IPS DF 4.7 (cell line): ENCODE data around the gene SETBP1.

Experiments used
- DNase-seq: peaks from one replicate; pipeline ENCODE4 v3.0.0-alpha.2; 2013; ENCODE audit warnings: low spot score; ENCODE audit errors: extremely low read depth

The SETBP1 gene

DNA sequence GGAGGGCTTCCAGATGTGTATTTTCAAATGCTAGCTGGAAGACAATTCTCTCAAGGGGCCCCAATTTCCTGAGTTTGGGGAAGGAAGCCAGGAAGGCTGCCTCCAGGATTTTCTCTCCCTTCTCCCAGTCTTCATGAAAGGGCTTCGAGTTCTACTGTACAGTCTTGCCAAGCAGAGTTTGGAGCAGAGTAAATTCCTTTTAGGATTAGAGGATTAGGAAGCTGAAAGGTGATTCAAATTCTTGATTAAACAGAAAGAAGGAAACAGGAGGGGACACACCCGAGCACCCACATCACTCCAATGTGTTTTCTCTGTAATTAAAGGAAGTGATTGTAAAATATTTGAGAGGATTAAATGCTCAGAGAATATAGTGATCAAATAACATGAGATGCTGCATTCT is 217.8 kb downstream of the SETBP1 start:
- no peak for DNase-seq

DNA sequence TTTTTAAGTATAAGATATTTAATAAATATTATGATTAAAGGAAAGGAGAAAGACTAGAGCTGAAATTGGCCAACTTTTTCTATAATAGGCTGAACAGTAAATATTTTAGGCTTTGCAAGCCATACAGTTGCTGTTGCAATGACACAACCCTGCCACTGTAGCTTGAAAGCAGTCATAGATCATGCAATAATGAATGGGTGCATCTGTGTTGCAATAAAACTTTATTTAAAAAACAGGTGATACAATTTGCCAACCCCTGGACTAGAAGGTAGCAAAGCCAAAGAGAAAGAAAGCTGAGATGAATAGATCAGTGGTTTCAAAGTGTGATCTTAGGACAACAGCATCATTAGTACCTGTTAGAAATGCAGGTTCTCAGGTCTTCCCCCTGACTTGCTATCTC is 219.1 kb downstream of the SETBP1 start:
- no peak for DNase-seq

DNA sequence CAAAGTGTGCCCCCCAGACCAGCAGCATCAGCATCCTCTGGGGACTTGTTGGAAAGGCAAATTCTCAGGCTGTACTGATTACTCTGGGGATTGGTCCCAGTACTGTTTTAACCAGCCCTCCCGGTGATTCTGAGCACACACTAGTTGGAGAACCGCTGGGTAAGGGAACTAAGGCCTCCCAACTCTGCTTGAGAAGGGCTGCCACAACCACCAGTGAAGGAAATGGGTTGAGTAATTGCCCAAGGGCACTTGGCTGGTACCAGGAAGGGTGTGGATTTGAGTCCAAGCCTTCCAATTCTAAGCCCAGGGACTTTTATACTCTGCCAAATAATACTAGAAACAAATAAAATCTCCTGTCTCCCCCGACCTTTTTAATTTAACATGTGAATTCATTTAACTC is 219.9 kb downstream of the SETBP1 start:
- DNase-seq = no peak

GRCh38 chr18:44901283-44901682 is 220.6 kb downstream of the SETBP1 start:
- no peak for DNase-seq

DNA sequence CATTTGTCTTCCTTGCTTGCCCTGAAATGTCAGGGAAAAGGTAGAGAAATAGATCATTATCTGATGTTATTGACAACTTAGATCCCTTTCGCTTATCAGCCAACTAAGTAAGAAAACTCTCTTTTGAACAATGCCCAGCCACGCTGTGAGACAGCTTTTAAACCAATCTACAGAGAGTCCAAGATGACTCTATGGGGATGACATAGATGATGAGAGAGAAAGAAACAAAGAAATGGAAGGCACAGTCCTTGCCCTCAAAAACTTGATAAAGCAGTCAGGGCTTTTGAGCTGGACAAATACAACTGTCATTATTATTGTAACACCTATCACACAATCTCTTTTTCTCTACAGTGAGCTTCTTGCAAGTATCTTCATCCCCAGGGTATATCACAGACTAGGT is 222.6 kb downstream of the SETBP1 start:
- no peak for DNase-seq

- DNase-seq = no peak
Observed at GRCh38 chr18:44904768-44905167, 224.1 kb downstream of the SETBP1 start.

DNA sequence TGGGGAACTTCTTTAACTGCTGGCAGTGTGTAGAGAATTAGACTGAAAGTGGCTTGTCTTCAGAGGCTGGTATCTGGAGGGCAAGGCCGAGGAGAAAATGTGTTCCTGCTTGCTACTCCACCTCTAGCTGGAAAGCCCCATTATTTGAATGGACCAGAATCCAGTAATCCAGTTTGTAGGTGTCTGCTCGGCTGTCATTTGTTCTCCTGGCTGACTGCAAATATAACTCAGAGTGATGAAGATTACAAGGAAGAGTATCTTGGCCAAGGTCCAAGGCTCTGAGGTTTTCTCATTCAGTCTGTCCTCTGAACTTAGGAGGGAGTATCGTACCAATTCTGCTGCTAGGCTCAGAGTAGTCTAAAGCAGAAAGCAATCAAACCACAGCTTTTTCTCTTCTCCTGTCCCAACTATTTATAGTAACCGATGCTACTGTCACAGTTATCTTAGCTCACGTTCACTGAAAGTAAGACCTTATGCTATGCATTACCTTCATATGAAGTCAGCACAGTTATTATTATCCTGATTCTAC is 228.6 kb downstream of the SETBP1 start:
- no peak for DNase-seq

GRCh38 chr18:44911260-44911659 is 230.6 kb downstream of the SETBP1 start:
- no peak for DNase-seq

DNA sequence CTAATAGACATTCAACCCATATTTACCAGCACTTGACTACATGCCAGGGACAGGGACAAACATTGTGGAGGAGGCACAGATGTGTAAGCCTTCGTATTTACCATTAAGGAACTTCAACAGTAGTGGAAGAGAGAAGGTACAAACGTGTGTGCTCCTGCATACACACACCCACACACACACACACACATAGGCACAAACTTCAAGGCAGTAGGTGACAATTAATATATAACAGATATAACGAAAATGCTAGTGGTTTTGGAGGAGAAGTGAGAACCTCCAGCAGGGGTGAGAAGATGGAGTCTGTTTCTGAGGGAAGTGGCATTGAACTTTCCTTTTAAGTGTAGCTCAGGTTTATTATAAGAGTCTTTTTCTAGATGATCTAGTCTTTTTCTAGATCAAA is 231.1 kb downstream of the SETBP1 start:
- no peak for DNase-seq

- DNase-seq = no peak
Observed at GRCh38 chr18:44912740-44913478, 232.2 kb downstream of the SETBP1 start.

GRCh38 chr18:44914028-44914427 is 233.3 kb downstream of the SETBP1 start:
- no peak for DNase-seq

DNA sequence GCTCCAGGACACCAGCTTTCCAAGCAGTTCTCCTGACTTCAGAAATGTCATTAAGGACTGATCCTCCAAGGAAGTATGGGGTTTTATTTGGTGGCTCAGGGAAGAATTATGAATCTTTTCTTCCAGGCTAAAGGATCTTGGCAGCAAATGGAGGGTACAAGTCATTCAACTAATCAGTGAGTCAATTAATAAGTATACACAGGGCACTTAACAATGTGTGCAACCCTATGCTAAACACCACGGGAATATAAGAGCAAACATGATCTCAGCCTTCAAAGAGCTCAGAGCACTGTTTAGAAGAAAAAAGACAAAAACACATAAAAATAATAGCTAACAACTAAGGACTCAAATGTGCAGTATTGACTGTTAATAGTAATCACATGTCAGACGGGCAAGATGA is 234.5 kb downstream of the SETBP1 start:
- DNase-seq = no peak

DNA sequence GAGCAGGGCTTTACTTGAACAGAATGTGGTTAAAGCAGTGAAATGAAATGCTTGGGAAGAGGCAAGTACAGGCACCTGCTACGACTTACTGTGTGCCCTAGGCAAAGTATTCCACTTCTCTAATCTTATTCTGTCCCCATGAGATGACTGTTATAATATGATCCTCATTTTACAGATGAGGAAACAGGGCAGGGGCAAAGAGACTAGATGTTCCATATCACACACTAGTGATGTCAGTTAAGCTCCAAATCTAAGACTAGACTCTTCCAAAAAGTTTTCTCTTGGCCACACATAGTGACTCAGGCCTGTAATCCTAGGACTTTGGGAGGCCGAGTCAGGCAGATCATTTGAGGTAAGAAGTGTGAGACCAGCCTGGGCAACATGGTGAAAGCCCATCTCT is 235.0 kb downstream of the SETBP1 start:
- DNase-seq = no peak

DNA sequence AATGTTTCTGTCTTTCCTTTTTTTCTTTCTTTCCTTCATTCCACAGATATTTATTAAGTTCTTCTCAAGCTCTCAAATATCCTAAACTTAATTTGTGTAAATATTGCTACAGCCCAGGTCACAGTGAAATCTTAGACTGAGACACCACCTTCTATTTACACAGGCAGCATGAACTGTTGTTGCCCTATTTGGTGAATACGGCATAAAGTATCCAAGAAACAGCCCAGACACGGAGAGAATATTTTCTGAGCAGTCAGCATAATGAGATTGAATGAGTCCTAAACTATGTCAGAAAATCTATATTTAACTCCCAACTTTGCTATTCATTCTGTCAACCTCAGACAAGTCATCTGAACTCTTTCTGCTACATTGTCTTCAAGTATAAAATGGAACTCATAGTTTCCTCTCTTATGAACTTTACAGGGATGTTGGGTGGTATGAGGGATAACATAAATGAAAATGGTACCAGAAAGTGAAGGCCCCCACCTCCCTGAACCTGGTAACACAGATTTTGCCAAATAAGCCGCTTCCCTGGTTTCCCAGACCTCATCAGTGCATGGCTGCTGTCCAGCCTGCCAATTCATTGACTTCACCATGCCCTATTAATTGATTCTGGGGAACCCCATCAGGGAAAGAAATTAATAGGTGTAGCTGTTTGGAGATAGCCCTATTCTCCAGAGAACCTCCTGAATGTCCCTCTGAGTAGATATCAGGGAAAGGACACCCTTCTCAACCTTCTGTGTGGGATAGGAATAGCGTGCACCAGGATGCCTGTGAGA is 235.9 kb downstream of the SETBP1 start:
- no peak for DNase-seq

DNA sequence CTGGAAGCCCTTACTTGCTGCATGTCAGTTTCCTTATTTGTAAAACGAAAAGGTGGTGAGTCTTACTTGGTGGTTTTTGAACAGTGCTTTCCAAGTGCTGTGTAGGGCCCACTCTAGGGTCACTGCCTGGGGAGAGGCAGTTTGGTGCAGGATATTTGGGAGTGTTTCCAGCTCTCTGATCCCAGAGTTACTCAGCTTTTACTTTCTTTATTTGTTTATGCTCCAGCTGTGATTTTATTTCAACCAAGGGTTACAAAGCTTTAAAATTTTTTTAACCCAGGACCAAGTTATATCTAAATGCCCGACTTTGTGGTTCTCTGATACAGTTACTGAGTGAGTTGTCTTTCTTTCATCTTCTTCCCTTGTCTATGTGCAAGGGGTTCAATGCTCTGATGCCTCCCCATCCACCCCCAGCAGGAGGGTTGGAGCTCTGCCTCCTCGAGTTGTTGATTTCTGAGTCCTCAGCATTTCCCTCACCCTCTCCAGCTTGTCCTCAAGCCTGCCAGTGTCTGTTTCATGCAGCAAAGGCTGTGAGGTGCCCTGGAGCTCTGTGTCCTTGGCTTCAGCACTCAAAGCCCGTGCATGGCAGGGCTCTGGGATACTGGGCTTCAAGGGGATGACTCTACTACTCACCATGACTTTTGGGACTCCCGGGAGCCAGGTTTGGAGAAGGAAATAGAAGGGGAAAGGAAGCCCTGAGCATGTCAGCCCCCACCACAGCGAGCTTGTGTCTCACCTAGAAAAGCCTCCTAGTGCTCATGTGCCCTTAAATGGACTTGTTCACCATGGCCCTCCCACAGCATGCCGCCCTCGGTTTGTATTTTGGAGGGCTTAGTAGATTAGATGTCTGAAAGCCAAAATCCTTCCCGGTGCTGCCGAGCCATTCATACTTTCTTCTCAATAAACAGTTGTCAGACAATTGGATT is 236.8 kb downstream of the SETBP1 start:
- DNase-seq = no peak

DNA sequence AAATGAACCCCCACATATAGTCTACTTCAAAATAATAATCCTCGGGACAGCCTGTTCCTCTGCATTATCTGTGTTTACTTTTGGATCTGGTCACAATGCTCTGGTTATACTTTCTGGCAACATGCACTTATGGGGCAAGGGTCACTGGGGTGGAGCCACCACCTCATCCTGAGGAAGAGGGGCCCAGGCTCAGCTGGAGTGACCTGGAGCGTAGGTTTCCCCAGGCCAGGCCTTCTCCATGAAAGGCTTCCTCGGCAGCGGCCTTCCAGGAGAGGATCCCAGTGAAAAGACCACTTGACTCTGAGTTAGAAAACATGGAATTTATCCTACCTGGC is 237.4 kb downstream of the SETBP1 start:
- no peak for DNase-seq

GRCh38 chr18:44920441-44920840 is 239.8 kb downstream of the SETBP1 start:
- no peak for DNase-seq

- no peak for DNase-seq
Observed at GRCh38 chr18:44921974-44922373, 241.3 kb downstream of the SETBP1 start.

- DNase-seq = no peak
Observed at GRCh38 chr18:44922968-44923367, 242.3 kb downstream of the SETBP1 start.

DNA sequence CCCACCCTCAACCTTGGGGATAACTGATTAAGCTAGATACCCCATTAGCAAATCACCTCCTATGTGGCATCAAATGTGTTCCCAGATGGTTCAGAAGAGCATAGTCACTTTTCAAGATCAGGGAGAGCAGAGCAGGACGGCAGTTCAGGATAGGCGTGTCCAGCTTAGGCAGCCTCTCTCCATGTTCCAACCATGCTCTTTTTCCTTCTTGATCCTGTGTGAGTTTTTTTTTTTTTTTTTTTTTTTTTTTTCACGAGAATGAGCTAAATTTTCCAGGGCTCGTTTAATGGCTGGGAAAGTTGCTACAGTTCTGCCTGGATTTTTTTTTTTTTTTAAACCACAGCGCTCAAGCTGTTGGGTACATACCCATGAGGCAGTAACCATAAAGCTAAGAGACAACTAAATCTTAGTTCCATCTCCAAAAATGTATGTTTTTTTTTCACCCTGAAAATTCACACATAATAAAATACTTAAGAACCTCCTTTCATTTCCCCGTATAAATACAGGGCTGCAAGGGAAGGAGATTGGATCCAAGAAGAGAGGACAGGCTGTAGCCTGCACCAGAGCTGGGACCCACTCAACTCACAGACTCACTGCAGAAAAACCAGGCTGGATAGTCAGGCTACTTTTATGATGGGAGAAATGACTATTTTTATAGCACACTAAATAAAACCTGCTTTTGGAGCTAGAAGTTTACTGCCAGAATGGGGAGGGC is 244.3 kb downstream of the SETBP1 start:
- no peak for DNase-seq
